DND-41 (cell line): ENCODE results near the gene CHRNA9.

Experiments
- EZH2 ChIP-seq: IDR thresholded peaks from 3 replicates; pipeline ENCODE4 v1.6.1; 2012; ENCODE audit warnings: borderline replicate concordance, low read depth, mild to moderate bottlenecking, moderate library complexity, low read length, inconsistent platforms; ENCODE audit not compliant: severe bottlenecking
- TF ChIP-seq, protein P1 (sequence below): IDR thresholded peaks from 2 replicates; pipeline ENCODE4 v1.5.1; 2012; ENCODE audit warnings: borderline replicate concordance, low read length, moderate library complexity, mild to moderate bottlenecking; ENCODE audit not compliant: poor library complexity, severe bottlenecking; ENCODE audit errors: extremely low read depth

DNA sequence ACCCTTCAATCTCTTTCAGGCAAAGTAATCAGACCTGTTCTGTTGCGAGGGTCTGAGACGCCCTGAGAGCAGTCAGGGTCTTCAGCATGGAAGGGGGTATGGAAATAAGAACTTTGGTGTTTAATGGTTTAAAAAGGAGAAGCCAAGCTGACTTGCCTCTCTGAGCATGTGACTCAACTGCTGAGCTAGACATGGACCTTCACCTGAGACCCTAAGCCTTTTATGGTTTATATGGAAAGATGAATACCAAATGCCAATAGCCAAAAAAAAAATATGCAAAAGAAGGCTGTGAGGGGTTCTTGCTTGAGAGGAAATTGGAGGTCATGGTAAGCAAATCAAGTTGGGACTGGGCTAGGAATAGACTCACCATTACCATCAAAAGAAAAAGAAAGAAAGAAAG is 30.6 kb downstream of the CHRNA9 start:
- TF ChIP-seq, protein P1, sequence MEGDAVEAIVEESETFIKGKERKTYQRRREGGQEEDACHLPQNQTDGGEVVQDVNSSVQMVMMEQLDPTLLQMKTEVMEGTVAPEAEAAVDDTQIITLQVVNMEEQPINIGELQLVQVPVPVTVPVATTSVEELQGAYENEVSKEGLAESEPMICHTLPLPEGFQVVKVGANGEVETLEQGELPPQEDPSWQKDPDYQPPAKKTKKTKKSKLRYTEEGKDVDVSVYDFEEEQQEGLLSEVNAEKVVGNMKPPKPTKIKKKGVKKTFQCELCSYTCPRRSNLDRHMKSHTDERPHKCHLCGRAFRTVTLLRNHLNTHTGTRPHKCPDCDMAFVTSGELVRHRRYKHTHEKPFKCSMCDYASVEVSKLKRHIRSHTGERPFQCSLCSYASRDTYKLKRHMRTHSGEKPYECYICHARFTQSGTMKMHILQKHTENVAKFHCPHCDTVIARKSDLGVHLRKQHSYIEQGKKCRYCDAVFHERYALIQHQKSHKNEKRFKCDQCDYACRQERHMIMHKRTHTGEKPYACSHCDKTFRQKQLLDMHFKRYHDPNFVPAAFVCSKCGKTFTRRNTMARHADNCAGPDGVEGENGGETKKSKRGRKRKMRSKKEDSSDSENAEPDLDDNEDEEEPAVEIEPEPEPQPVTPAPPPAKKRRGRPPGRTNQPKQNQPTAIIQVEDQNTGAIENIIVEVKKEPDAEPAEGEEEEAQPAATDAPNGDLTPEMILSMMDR = no peak
- no peak for TF ChIP-seq EZH2
